GM21717 (cell line): ENCODE measurements around the gene DPYSL5.

ENCODE experiments used
- ATAC-seq: cut with Tn5 transposase; IDR thresholded peaks from one replicate; pipeline ENCODE4 v1.9.1; 2021; ENCODE audit warnings: mild to moderate bottlenecking, moderate library complexity; ENCODE audit not compliant: unreplicated experiment

The DPYSL5 gene

GRCh38 chr2:26898480-26899078, 50.6 kb downstream of the DPYSL5 start:
- ATAC-seq, result no peak

GRCh38 chr2:26899500-26900164, 51.7 kb downstream of the DPYSL5 start:
- no peak for ATAC-seq

GRCh38 chr2:26900831-26901321, 52.9 kb downstream of the DPYSL5 start:
- ATAC-seq, result no peak

- no peak for ATAC-seq
Measured at GRCh38 chr2:26901326-26902183, 53.6 kb downstream of the DPYSL5 start.

GRCh38 chr2:26903676-26904075, 55.7 kb downstream of the DPYSL5 start:
- no peak for ATAC-seq

GRCh38 chr2:26904839-26905238, 56.9 kb downstream of the DPYSL5 start:
- ATAC-seq, result no peak

GRCh38 chr2:26905341-26906198, 57.6 kb downstream of the DPYSL5 start:
- no peak for ATAC-seq

- ATAC-seq, result no peak
Measured at GRCh38 chr2:26907416-26907815, 59.5 kb downstream of the DPYSL5 start.

- ATAC-seq, result no peak
Measured at GRCh38 chr2:26910176-26910575, 62.2 kb downstream of the DPYSL5 start.

- no peak for ATAC-seq
Measured at GRCh38 chr2:26911911-26912861, 64.3 kb downstream of the DPYSL5 start.

- no peak for ATAC-seq
Measured at GRCh38 chr2:26913606-26913998, 65.7 kb downstream of the DPYSL5 start.

- no peak for ATAC-seq
Measured at GRCh38 chr2:26913999-26914658, 66.2 kb downstream of the DPYSL5 start.

- no peak for ATAC-seq
Measured at GRCh38 chr2:26914659-26915310, 66.9 kb downstream of the DPYSL5 start.

- no peak for ATAC-seq
Measured at GRCh38 chr2:26915316-26915715, 67.4 kb downstream of the DPYSL5 start.

- ATAC-seq, result no peak
Measured at GRCh38 chr2:26916128-26916692, 68.3 kb downstream of the DPYSL5 start.

- no peak for ATAC-seq
Measured at GRCh38 chr2:26917135-26917836, 69.4 kb downstream of the DPYSL5 start.

- ATAC-seq, result no peak
Measured at GRCh38 chr2:26921323-26921722, 73.4 kb downstream of the DPYSL5 start.
